CD14-positive monocyte (primary cell): ENCODE data around the gene MNX1. TPM values are rescaled to one million over a fixed set of nuclear protein-coding genes. Genes with fewer than 3 reads are reported as not detected.

ENCODE experiments used
- DNase-seq, 3 donors: peaks; one replicate each; pipeline ENCODE4 v3.0.0-alpha.2; 2011 to 2022
- H2AFZ ChIP-seq: 2 replicates; pipeline ENCODE4 v1.6.0; 2012; ENCODE audit warnings: mild to moderate bottlenecking, low read depth, low read length, inconsistent platforms; ENCODE audit not compliant: insufficient read depth, poor library complexity, severe bottlenecking
- H3K27ac ChIP-seq, 2 donors: 1 replicate in 1 of 2; 2 replicates in 1 of 2; pipeline ENCODE4 v1.5.1; 2012 to 2013; ENCODE audit warnings: low read length in 2 of 2, control low read depth in 1 of 2, inconsistent platforms in 1 of 2, low read depth in 1 of 2, mild to moderate bottlenecking in 1 of 2
- H3K27me3 ChIP-seq, 2 donors: one replicate each; pipeline versions ENCODE4 v1.6.0 to v1.6.1; 2011 to 2013; ENCODE audit warnings: low read length in 2 of 2; ENCODE audit not compliant: control insufficient read depth in 2 of 2, insufficient read depth in 2 of 2
- H3K36me3 ChIP-seq, 2 donors: replicated peaks in 1 of 2; 1 replicate in 1 of 2; 2 replicates in 1 of 2; pipeline versions ENCODE4 v1.5.1 to v1.6.1; 2012 to 2013; ENCODE audit warnings: low read length in 2 of 2, control low read depth in 1 of 2, inconsistent platforms in 1 of 2, mild to moderate bottlenecking in 1 of 2; ENCODE audit not compliant: insufficient read depth in 2 of 2, control insufficient read depth in 1 of 2
- H3K4me1 ChIP-seq, 2 donors: 1 replicate in 1 of 2; 2 replicates in 1 of 2; pipeline versions ENCODE4 v1.5.1 to v1.6.1; 2012 to 2013; ENCODE audit warnings: low read length in 2 of 2, control low read depth in 1 of 2, inconsistent platforms in 1 of 2, mild to moderate bottlenecking in 1 of 2, moderate library complexity in 1 of 2; ENCODE audit not compliant: insufficient read depth in 2 of 2, control insufficient read depth in 1 of 2
- H3K4me2 ChIP-seq: replicated peaks from 2 replicates; pipeline ENCODE3; 2012; ENCODE audit warnings: low read length, moderate library complexity, mild to moderate bottlenecking; ENCODE audit not compliant: poor library complexity, severe bottlenecking; ENCODE audit errors: extremely low read depth
- H3K4me3 ChIP-seq, 3 experiments: fragments of 200-600 bp in 1 of 3; sonication (generic) in 1 of 3; replicated peaks in 1 of 3; 1 replicate in 2 of 3; 2 replicates in 1 of 3; pipeline ENCODE4 v1.5.1; 2011 to 2013; ENCODE audit warnings: low read length in 3 of 3, mild to moderate bottlenecking in 3 of 3, control low read depth in 2 of 3, low read depth in 2 of 3, inconsistent platforms in 1 of 3, moderate library complexity in 1 of 3
- H3K79me2 ChIP-seq: 2 replicates; pipeline ENCODE4 v1.6.0; 2012; ENCODE audit warnings: mild to moderate bottlenecking, control low read depth, inconsistent platforms, low read length, moderate library complexity; ENCODE audit not compliant: insufficient read depth
- H3K9ac ChIP-seq: 2 replicates; pipeline ENCODE4 v1.6.0; 2017; ENCODE audit warnings: low read length, mild to moderate bottlenecking; ENCODE audit not compliant: insufficient read depth, poor library complexity, severe bottlenecking
- H3K9me3 ChIP-seq, 2 donors: replicated peaks in 1 of 2; 1 replicate in 1 of 2; 2 replicates in 1 of 2; pipeline versions ENCODE4 v1.5.1 to v1.6.1; 2012 to 2013; ENCODE audit warnings: low read length in 2 of 2, control low read depth in 1 of 2; ENCODE audit not compliant: control insufficient read depth in 1 of 2, insufficient read depth in 1 of 2
- H4K20me1 ChIP-seq: 2 replicates; pipeline ENCODE4 v1.6.0; 2012; ENCODE audit warnings: mild to moderate bottlenecking, low read length, control low read depth, moderate library complexity; ENCODE audit not compliant: insufficient read depth
- H3K27ac Mint-ChIP-seq, 7 donors: one replicate each; pipeline ENCODE4 v1.8.0; 2020; ENCODE audit warnings: mild to moderate bottlenecking in 7 of 7, mixed read lengths in 7 of 7, moderate library complexity in 6 of 7, inconsistent platforms in 2 of 7
- H3K27me3 Mint-ChIP-seq, 3 donors: one replicate each; pipeline ENCODE4 v1.8.0; 2021 to 2022; ENCODE audit warnings: low read depth in 3 of 3, mild to moderate bottlenecking in 3 of 3, mixed read lengths in 3 of 3, moderate library complexity in 3 of 3, inconsistent platforms in 1 of 3
- H3K36me3 Mint-ChIP-seq, 2 donors: one replicate each; pipeline ENCODE4 v1.8.0; 2020; ENCODE audit warnings: mixed read lengths in 2 of 2, inconsistent platforms in 1 of 2, mild to moderate bottlenecking in 1 of 2
- H3K4me1 Mint-ChIP-seq: one replicate; pipeline ENCODE4 v1.8.0; 2020; ENCODE audit warnings: mild to moderate bottlenecking, mixed read lengths
- H3K4me3 Mint-ChIP-seq, 2 donors: one replicate each; pipeline ENCODE4 v1.8.0; 2020; ENCODE audit warnings: mild to moderate bottlenecking in 2 of 2, mixed read lengths in 2 of 2, moderate library complexity in 1 of 2
- H3K9me3 Mint-ChIP-seq, 7 donors: one replicate each; pipeline ENCODE4 v1.8.0; 2020 to 2022; ENCODE audit warnings: mixed read lengths in 7 of 7, mild to moderate bottlenecking in 6 of 7, moderate library complexity in 6 of 7, inconsistent platforms in 2 of 7
- CTCF ChIP-seq: fragments of 200-600 bp; IDR thresholded peaks from one replicate; pipeline ENCODE4 v1.8.0; 2022; ENCODE audit warnings: antibody characterized with exemption, mild to moderate bottlenecking
- WGBS: methylation state at CpG from one replicate; pipeline ENCODE4 v1.1.5; 2013; ENCODE audit warnings: missing lambda C conversion rate; ENCODE audit not compliant: insufficient coverage; 5-methylcytosine and 5-hydroxymethylcytosine counted together
- intact Hi-C, 2 donors: fragments of 100-400 bp; cut with micrococcal nuclease; formaldehyde crosslinking; loops; one replicate each; pipeline versions ENCODE4 v1.15.0 to v1.15.1; 2023
- polyA plus RNA-seq, 3 donors: library from polyadenylated mRNA; depleted of rRNA in 1 of 3; unstranded in 2 of 3; stranded (reverse) in 1 of 3; fragments of 300-500 nt in 2 of 3; fragments of >200 nt in 1 of 3; fragmentation: Illumina TruSeq in 2 of 3; gene quantifications; 1 replicate in 2 of 3; 2 replicates in 1 of 3; pipeline ENCODE4 v1.2.3, GENCODE V29; 2012 to 2021

MNX1 gene
- polyA plus RNA-seq, 3 donors: not detected

- H3K27ac Mint-ChIP-seq: no peak overlapping the region
These were observed 2.6 kb upstream of the MNX1 start for GRCh38 chr7:157013101-157013500.

DNA sequence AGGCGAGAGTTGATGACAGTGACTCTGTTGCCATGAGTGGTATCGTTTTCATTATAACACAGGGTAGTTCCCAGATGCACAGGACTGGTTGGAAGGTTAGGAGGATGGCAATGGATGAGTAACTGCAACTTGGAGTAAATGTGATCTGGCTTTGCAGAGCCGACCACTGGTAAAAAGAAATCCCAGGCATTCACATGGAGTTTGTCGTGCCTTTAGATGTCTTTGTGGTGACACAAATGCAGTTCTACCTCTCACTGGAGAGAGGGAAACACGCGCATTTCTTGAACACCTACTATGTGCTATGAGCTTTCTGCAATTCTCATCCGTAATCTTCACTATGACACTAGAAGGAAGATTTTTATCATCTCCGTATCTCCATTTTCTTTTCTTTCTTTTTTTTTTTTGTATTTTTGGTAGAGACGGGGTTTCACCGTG, 1.7 kb upstream of the MNX1 start:
- H3K9me3 ChIP-seq: peaks cover 0 to 33% of the 10 kb centered on the region in 2 donors
- DNase-seq: no peak
- TF ChIP-seq CTCF: no peak
- intact Hi-C loops: no loop called here
- H3K4me1 ChIP-seq: no peaks in the 10 kb centered on the region
- H3K4me3 ChIP-seq: no peak overlapping the region
- H3K27me3 ChIP-seq: peaks cover 69 to 87% of the 10 kb centered on the region in 2 donors
- no peak overlapping the region for H3K27ac Mint-ChIP-seq
- peaks cover 87 to 95% (median 88%) of the 10 kb centered on the region in 3 donors for H3K27me3 Mint-ChIP-seq
- H3K4me1 Mint-ChIP-seq: no peaks in the 10 kb centered on the region
- WGBS: 7% methylated on average over 3 of the region's 10 CpGs
- H3K79me2 ChIP-seq: no peaks in the 10 kb centered on the region
- no peaks in the 10 kb centered on the region for H3K36me3 Mint-ChIP-seq
- H2AFZ ChIP-seq: no peak overlapping the region
- peak overlapping the region in 1 of 2 donors; percentile 77 for H3K4me3 Mint-ChIP-seq
- H3K4me2 ChIP-seq: no peak overlapping the region
- peaks cover 0 to 12% (median 7%) of the 10 kb centered on the region in 7 donors for H3K9me3 Mint-ChIP-seq
- no peaks in the 10 kb centered on the region for H4K20me1 ChIP-seq
- H3K36me3 ChIP-seq: no peaks in the 10 kb centered on the region
- no peak overlapping the region for H3K9ac ChIP-seq
- no peak overlapping the region for H3K27ac ChIP-seq

More at GRCh38 chr7:157013101-157013500, 2.6 kb upstream of the MNX1 start:
- no peaks in the 10 kb centered on the region for H3K4me1 Mint-ChIP-seq
- Histone ChIP-seq H3K4me1 (no peaks in the 10 kb centered on the region), H4K20me1 (no peaks in the 10 kb centered on the region), H3K4me2 (no peak overlapping the region), H3K79me2 (no peaks in the 10 kb centered on the region), H3K27me3 (peaks cover 65 to 87% of the 10 kb centered on the region in 2 donors), H3K9me3 (peaks cover 0 to 37% of the 10 kb centered on the region in 2 donors), H3K9ac (no peak overlapping the region), H3K4me3 (no peak overlapping the region), H3K36me3 (no peaks in the 10 kb centered on the region), H2AFZ (no peak overlapping the region), H3K27ac (no peak overlapping the region)
- H3K36me3 Mint-ChIP-seq: no peaks in the 10 kb centered on the region
- intact Hi-C loops: no loop called here
- no peak for DNase-seq
- peak overlapping the region in 1 of 2 donors; percentile 77 for H3K4me3 Mint-ChIP-seq
- no peak for TF ChIP-seq CTCF
- peaks cover 0 to 12% (median 7%) of the 10 kb centered on the region in 7 donors for H3K9me3 Mint-ChIP-seq
- peaks cover 84 to 95% (median 88%) of the 10 kb centered on the region in 3 donors for H3K27me3 Mint-ChIP-seq
